GM18867 (cell line): ENCODE results near the gene OR10D3.
"Not testable (repeated sequence)": the region's sequence is repeated elsewhere in the genome, so short reads cannot be mapped to it uniquely, and the experiment has no call there.

Experiments used
- ATAC-seq: cut with Tn5 transposase; IDR thresholded peaks from one replicate; pipeline ENCODE4 v1.9.1; 2021; ENCODE audit warnings: mild to moderate bottlenecking, moderate library complexity; ENCODE audit not compliant: unreplicated experiment

OR10D3 gene

DNA sequence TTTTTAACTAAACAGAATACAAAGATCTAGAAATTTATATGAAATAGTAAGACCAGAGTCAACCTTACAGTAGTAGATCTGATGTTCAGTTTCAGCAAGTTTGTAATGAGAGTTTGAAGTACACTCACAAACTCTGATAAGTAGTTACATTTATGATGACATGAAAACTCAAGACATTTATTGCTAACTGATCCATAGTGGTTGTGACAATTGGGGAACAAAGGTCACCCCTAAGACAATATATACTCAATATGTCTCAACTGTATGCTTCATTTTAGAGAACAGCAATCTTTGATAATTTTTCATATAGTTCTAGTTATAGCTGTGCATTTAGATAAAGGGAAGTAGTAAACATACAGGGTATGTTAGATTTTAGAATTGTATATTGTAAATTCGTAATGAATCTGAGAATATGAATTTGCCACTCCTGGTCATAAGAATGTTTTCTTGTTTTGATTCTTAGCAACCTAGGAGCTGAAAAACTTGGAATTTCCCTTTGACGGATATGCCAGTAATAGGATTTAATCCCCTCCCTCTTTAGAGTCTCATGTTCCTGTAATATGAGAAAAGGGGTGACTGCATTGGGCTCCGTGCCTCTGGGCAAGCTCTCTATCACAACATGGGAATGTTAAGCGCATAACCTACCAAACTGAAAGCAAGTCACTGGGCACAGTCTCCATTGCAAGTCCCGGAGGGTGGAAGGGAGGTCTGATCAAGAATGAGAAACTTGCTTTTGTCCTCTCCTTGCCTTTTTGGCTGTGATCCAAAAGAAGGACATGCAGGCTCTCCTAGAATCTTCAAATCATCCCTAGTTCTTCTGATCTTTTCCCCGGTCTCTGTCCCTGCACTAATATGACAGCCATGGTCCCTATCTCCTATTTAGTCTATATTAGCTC lies 11.4 kb downstream of the OR10D3 start:
- ATAC-seq = no peak

DNA sequence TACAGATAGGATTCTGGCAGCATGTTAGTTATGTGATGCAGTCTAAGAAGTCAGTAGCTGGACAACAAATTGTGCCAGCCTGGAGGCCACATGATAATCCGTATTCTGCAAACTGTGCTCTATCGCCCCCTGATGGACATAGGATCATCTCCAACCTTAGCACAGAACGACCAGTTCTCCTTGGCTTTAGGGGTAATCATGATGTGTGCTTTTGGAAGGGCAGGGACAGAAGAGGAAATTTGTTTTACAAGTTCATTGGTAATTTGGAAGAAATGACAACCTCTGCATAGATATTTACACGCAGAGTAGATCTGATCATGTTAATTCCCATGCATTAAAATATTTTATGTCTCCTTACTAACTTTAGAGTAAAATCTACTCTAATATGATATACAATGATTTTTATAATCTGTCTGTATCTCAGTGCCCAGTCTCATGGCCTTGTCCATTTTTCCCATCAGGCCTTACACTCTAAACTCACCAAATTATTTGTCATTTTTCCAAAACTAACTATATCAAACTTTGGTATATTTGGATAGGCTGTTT lies 12.1 kb downstream of the OR10D3 start:
- ATAC-seq = peak; percentile 85

DNA sequence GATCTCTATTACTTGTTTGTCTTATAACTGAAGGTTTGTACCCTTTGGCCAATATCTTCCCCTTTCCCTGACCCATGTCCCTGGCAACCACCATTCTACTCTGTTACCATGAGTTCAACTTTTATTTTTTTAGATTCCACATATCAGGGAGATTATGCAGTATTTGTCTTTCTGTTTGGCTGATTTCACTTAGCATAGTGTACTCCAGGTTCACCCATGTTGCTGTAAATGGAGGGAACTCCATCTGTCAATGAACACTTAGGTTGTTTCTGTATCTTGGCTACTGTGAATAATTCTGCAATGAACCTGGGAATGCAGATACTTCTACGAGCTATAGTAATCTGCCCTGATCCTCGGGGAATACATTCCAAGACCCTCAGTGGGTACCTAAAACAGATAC lies 14.9 kb downstream of the OR10D3 start:
- ATAC-seq = no peak

DNA sequence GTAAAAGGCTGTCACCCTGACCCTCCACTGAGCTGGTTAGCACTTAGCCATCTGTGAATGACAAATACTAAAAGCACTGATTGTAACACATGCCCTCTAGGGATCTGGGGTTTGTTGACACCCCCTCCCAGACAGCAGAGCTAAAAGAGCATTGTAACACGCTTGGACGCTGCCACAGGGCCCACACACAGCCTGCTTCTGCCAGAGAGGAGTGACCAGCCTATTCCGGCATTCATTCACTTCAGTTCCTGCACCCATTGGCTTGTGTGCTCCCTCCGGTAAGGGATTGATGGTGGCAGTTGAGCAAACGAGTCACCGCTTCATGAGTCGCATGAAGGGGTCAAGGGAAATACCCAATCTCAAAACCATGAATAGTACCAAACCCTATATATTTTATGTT lies 15.8 kb downstream of the OR10D3 start:
- no peak for ATAC-seq

DNA sequence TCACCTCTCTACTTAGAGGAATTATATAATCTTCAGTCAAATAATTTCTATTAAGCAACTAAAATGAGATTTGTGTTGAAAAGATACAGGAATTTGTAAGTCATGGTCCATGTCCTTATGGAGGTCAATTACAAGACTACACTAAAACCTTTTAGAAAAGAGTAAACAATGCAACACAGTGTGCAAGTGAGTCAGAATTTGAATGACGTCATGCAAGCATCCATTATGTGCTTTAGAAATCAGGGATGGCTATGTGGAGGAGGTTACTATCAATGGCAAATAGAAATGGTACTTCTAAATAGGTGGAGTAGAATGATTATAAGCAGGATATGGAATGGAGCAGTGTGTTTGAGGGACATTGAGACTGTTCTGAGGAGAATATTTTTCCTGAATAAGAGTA lies 16.6 kb downstream of the OR10D3 start:
- no peak for ATAC-seq

DNA sequence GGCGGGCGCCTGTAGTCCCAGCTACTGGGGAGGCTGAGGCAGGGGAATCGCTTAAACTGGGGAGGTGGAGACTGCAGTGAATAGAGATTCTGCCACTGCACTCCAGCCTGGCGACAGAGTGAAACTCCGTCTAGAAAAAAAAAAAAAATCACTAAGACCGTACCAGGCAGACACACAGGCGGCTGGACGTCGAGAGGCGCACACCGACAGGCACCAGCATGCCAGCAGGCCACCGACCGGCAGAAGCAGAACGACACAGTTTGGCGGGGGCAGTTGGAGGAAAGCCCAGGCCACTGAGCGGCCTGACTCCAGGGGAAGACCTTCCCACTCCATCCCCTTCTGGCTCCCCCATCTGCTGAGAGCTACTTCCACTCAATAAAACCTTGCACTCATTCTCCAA lies 17.5 kb downstream of the OR10D3 start:
- ATAC-seq = no peak

DNA sequence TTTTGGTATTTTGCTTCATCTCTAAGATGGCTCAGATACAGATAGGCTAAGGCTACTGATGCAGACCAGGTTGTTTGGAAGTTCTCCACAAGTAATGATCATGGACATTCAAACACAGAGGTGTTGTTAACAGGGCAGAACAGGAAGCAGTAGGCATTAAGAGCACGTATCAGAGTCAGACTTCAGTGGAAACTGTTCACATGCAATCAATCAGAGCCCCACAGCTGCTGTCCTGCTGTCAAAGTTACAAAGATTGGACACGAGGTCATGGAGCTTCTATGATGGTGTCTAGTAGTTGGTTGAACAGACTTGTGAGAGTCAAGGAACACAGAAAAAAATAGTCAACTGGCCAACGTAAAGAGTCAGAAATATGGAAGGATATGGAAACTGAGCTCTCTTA lies 19.8 kb downstream of the OR10D3 start:
- ATAC-seq = no peak

DNA sequence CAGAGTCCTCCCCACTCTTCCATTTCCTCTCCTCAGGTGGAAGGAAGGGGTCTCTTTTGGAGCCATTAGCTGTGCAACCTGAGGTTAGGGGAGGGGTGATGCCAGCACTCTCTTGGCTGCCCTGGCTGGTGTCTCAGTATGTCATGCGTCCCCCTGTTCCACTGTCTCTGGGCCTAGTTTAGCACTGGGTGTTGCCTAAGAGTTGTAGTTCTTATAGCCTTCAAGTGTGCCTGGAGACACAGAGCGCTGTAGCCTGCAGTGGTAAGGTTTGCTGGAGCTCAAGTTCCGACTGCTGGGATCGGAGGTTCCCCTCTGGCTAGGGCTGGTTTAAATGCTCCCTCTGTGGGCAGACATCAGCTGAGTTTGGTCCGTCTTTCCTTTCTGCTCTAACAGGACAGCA lies 20.9 kb downstream of the OR10D3 start:
- no peak for ATAC-seq

DNA sequence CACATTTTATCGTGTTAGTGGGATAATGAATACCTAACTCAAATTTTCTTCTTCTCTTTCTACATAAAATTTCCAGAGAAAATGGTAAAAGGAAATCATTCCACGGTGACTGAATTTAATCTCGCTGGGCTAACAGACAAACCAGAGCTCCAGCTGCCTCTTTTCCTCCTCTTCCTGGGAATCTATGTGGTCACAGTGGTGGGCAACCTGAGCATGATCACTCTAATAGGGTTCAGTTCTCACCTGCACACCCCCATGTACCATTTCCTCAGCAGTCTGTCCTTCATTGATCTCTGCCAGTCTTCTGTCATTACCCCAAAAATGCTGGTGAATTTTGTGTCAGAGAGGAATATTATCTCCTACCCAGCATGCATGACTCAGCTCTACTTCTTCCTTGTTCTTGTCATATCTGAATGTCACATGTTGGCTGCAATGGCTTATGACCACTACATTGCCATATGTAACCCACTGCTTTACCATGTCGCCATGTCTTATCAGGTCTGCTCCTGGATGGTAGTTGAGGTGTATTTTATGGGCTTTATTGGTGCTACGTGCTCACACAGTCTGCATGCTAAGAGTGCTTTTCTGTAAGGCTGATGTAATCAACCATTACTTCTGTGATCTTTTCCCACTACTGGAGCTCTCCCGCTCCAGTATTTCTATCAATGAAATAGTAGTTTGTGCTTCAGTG lies 24.1 kb downstream of the OR10D3 start:
- ATAC-seq = no peak

DNA sequence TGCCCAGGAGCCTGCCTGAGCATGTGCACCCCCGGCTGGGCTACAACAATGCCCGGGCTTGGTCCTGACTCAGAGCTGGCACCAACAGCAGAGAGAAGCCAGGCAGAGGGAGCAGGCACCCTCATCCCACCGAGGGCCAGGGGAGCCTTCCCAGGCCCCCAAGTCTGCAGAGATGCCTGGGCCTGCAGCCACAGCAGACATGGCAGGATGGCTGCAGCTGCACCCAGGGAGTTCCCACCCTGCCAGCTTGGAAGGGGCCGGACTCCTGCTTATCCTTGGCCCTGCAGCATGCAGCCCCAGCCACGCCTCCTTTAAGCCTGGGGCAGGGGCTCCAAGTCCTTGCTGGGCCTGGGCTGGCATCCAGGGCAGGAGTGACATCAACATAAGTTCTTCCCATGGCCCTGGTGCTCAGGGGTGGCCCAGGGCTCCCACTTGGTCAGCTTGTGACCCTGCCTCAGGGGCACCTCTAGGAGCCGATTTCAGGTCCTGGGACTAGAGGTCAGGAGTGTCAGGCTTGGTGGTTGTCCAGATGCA lies 26.7 kb downstream of the OR10D3 start:
- no peak for ATAC-seq

DNA sequence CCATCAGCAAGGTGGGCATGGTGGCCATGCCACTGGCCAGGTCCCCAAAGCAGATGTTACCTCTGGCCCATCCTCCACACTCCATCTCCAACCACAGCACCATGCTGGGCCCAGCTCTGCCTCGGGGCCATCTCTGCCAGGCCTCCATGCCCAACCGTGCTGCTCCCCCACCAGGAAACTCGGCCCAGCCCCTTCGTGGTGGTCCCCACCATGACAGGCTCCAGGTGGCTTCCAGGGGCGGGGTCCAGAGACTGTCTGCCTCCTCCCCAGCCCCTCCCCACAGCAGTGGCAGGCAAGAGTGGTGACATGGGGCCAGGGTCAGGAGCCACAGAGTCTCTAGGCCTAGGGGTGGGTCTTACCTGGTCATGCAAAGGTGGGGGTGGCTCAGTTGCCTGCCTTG lies 27.3 kb downstream of the OR10D3 start:
- ATAC-seq = no peak

DNA sequence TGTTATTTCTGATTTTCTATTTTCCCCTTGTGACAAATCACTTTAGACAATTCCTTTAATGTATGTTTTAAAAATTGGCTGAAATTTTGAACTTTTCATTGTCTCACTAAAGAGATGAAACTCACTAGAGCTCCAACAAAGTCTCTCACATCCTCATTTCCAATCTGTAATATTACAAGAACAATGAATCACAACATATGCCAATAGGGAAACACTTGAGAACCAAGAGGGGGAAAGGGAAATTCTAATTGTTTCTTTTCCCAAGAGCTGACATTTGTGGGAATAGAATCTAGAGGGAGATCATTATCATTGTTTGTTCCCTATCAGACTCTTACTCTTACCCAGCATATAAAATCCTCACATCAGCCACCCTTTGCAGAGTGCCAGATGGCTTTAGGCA lies 28.2 kb downstream of the OR10D3 start:
- ATAC-seq = no peak

DNA sequence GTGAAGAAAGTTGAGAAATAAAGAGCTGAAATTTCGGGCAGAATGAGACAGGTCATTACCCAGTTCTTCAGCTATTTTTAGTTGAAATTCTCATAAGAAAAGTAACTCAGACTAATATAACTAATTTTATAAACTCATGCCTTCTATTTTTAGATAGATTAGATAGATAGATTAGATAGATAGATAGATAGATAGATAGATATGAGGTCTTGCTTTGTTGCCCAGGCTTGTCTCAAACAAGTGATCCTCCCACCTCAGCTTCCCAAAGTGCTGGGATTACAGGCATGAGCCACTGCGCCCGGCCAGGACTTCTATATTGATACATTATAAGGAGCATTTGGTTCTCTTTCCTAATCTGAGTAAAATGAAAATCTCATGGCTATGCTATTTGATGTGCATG lies 30.9 kb downstream of the OR10D3 start:
- ATAC-seq = no peak

DNA sequence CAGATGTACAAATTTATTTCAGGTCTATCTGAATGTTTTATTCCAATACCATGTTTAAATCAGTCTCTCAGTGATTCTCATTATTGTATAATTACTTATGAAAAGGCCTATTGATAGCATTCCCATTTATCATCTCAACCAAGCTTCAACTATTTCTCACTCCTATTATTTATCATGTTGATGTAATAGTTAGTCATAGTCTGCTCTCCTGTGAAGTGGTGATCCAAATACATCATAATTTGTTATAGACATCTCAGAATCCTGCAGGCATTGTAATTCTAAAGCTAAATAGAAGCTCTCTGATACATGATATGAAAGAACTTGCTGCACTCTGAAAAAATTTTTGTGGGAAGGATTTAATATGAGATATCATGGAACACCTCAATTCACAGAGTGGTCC lies 36.0 kb downstream of the OR10D3 start:
- ATAC-seq = no peak

DNA sequence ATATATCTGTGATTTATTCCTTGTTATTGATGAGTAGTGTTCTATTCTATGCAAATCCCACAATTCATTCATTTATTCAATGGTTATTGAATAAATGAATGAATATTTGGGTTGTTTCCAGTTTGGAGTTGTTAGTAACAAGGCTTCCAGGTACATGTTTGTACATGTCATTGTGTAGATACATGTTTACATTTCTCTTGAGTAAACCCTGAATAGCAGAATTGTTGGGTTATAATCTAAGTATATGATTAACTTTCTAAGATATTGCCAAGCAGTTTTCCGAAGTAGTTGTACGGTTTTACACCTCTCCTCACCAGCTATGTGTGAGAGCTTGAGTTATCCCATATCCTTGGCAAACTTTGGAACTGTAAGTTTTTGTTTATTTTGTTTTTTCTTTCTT lies 39.3 kb downstream of the OR10D3 start:
- no peak for ATAC-seq

DNA sequence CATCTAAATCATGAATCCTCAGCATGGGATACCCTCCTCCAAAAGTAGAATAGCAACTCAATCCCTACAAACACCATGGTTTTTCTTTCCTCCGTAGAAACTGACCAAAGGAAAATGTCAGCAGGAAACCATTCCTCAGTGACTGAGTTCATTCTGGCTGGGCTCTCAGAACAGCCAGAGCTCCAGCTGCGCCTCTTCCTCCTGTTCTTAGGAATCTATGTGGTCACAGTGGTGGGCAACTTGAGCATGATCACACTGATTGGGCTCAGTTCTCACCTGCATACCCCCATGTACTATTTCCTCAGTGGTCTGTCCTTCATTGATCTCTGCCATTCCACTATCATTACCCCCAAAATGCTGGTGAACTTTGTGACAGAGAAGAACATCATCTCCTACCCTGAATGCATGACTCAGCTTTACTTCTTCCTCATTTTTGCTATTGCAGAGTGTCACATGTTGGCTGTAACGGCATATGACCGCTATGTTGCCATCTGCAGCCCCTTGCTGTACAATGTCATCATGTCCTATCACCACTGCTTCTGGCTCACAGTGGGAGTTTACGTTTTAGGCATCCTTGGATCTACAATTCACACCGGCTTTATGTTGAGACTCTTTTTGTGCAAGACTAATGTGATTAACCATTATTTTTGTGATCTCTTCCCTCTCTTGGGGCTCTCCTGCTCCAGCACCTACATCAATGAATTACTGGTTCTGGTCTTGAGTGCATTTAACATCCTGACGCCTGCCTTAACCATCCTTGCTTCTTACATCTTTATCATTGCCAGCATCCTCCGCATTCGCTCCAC lies 41.7 kb downstream of the OR10D3 start:
- not testable (repeated sequence) for ATAC-seq

DNA sequence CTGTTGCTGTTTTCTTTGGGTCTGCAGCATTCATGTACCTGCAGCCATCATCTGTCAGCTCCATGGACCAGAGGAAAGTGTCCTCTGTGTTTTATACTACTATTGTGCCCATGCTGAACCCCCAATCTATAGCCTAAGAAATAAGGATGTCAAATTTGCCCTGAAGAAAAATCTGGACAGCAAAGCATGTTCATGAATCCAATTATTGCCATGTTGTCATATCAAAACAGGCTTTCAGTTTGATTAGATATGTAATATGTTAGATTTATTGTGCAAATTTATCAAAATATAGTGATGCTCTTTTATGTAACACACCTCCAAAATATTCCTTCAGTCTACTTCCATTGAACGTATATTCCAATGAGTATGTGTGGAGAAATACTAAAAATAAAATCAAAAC lies 42.3 kb downstream of the OR10D3 start:
- ATAC-seq = no peak

DNA sequence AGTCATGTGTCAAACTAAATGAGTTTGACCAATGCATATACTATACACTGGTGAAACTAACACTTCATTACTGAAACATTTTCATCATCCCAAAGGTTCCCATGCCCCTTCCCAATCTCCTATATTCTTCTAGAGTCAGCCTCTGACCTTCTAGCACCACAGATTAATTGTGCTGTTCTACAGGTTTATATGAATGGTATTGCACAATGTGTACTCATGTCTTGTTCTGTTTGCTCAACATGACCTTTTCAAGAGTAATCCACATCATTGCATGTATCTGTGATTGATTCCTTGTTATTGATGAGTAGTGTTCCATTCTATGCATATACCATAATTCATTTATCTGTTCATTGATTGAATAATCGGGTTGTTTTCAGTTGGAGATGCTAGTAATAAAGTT lies 50.2 kb downstream of the OR10D3 start:
- ATAC-seq = no peak
